HG03432 (cell line): ENCODE measurements around the gene EVA1C.
"Not testable (repeated sequence)": the region's sequence is repeated elsewhere in the genome, so short reads cannot be mapped to it uniquely, and the experiment has no call there.

Experiments used
- ATAC-seq: cut with Tn5 transposase; IDR thresholded peaks from one replicate; pipeline ENCODE4 v1.9.1; 2021; ENCODE audit warnings: mild to moderate bottlenecking, moderate library complexity; ENCODE audit not compliant: unreplicated experiment

The EVA1C gene

DNA sequence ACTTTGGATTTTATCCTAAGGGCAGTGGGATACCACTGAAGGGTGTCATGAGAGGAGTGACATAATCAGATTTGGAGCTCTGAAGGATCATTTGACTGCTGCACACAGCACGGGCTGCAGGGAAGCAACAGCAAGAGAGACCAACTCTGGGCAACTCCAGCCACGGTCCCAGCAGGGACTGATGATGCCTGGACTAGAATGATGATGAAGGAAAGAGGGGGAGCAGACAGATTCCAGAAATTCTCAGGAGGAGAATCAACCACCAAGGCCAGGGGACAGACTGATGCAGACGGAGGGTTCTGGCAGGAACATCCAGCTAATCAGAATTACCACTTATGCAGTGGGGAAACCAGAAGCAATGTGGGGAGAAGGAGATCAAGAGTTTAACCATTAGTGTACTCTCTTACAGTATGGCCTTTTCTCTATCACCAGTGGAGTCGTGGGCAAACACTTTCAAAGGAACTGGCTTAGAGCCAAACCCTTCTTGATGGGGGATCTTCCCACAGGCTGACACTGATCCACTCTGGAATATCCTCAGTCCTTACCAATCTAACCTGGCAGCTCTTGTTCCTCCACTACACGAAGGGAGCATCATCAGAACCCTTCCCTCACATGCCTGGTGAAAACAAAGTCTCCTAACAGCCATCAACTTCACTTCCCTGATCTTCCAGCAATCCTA lies 23.0 kb upstream of the EVA1C start:
- ATAC-seq, result no peak

DNA sequence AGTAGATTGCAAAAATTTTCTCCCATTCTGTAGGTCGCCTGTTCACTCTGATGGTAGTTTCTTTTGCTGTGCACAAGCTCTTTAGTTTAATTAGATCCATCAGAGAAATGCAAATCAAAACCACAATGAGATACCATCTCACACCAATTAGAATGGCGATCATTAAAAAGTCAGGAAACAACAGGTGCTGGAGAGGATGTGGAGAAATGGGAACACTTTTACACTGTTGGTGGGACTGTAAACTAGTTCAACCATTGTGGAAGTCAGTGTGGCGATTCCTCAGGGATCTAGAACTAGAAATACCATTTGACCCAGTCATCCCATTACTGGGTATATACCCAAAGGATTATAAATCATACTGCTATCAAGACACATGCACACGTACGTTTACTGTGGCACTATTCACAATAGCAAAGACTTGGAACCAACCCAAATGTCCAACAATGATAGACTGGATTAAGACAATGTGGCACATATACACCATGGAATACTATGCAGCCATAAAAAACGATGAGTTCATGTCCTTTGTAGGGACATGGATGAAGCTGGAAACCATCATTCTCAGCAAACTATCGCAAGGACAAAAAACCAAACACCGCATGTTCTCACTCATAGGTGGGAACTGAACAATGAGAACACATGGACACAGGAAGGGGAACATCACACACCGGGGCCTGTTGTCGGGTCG lies 21.8 kb upstream of the EVA1C start:
- ATAC-seq, result not testable (repeated sequence)

- ATAC-seq, result no peak
Observed at GRCh38 chr21:32391755-32392154, 20.8 kb upstream of the EVA1C start.

DNA sequence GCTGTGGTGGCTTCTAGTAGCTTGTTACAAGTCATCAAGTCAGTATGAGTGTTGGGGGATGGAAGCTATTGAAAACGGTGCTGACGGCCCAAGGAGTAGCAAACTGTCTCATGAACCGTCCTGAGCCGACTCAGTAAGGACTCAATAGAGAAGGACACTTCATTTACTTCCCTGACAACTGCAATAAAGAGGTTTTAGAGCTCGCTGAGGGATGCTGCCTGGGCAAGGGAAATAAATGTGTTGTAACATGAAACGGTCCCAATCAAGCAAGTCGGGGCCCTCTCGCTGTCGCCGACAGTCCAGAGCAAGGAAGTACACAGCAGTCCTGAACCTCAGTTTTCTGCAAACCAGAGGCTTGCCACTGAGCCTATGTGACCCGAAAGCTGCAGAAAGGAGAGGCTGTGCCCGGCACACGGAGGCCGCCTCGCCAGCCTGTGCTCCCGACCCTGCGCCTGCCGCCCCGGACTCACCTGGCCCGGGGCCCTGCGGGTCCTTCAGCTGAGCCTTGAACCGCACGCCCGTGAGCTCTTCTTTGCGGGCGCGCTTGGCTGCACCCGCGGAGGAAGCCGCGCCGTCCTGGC lies 20.1 kb upstream of the EVA1C start:
- peak; percentile 42 for ATAC-seq

GRCh38 chr21:32392880-32393676 lies 19.4 kb upstream of the EVA1C start, which contains the start of gene URB1:
URB1 (minus strand) TSS chr21:32393012; CDS start chr21:32392910, 102 bp downstream.
- peak; percentile 98 for ATAC-seq

GRCh38 chr21:32393677-32394001 lies 18.9 kb upstream of the EVA1C start:
- ATAC-seq, result no peak

DNA sequence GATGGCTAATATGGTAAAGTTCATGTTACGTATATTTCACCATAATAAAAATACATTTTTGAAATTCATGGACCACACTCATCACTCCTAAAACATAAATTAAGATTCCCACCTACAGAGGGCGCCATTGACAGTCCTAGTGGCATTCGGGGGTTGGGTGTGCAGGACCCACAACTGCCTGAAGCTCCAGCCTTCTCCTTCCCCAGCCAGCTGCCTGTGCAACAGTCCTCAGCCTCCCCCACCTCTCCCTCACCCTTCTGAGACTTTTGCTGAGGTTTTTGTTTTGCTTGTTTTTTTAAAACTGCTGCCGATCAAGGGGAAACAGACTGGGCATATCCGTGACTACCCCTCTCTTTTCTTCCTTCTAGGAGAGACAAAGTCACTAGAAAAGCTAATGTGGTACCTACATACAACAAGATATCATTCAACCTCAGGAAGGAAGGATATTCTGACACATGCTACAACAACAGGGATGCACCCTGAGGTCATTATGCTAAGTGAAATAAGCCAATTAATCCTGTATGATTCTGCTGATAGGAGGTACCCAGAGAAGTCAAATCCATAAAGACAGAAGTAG lies 9.2 kb upstream of the EVA1C start:
- ATAC-seq, result no peak

DNA sequence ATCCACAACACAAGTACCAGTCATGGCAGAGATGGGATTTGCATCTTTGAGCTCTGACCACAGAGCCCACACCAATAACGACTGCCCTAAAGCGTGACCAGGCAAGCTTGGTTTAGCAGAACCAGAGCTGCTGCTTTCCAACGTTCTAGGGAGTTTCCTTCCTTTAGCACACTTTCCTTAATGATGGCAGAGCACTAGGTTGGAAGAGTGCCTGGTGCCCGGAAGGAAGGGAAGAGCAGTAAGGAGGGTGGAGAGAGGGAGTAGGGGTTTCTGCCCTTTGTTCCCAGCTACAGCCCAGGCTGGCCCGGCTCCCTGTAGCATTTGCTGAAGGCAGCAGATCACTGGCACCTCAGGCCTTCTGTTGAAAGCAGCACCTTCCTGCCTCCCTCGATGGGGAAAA lies 6.1 kb upstream of the EVA1C start:
- ATAC-seq, result no peak

GRCh38 chr21:32410291-32410690 lies 2.2 kb upstream of the EVA1C start:
- no peak for ATAC-seq

GRCh38 chr21:32410916-32411315 lies 1.6 kb upstream of the EVA1C start:
- ATAC-seq, result no peak

GRCh38 chr21:32411350-32412161 lies 950 bp upstream of the EVA1C start:
- ATAC-seq, result no peak

DNA sequence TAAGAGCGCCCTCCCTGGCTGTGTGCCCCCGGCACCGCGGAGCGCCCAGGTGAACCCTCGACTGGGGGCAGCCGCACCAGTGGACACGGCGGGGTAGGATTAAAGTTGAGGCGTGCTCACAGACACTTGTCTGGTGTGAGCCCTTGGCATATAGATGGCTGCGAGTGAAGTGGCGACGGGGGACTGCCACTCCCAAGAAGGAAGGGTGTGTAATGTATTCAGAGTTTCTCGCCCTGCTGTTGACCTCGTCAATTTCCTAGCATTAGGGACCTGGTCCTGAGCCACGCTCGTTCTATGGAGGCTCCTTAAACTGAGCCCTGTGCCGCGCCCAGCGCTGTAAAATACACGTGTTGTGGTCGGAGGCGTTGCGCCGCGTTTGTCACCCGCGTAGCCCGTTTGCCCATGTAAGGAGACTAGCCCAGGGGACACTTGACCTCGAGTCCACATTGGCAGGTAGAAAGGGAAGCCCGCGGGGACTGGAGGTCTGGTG lies 554 bp downstream of the EVA1C start:
- ATAC-seq, result no peak

DNA sequence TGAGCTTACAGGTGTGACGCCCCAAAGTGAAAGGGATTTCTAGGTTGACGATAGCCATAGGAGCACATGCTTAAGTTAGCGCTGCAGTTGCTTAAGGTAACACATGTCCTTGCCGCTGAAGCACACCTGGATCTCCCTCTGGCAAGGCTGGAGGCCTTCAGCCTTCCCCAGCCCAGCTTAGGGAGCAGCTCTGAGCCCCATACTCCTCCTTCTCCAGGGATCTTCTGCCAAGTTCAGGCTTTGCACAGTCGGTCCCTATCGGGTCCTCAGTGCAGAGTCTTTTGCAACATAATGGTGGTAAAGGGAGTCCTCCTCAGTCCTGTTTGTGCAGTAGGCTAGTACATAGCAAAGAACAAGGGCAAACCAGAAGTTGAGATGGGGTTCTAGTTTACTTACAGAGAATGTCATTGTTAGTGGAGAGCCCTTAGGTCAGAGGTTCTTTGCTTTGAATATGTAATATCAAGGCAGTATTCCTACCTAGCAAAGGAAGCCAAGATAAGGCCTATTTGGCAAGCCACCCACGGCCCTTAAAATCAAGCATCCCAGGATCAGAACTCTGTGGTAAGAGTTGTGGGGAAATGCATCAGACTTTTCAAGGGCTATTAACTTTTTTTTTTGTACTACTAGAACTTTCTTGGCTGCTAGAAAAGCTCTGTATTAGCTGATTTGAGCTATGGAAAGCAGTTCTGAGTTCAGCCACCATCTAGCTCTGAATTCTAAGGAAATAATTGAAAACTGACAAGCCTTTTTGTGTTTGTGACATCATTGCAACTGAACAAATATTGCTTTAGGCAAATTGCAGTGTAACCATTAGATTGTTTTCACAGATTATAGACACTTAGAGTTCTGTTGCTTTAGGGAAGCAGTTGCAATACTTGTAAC lies 1.4 kb downstream of the EVA1C start:
- no peak for ATAC-seq

DNA sequence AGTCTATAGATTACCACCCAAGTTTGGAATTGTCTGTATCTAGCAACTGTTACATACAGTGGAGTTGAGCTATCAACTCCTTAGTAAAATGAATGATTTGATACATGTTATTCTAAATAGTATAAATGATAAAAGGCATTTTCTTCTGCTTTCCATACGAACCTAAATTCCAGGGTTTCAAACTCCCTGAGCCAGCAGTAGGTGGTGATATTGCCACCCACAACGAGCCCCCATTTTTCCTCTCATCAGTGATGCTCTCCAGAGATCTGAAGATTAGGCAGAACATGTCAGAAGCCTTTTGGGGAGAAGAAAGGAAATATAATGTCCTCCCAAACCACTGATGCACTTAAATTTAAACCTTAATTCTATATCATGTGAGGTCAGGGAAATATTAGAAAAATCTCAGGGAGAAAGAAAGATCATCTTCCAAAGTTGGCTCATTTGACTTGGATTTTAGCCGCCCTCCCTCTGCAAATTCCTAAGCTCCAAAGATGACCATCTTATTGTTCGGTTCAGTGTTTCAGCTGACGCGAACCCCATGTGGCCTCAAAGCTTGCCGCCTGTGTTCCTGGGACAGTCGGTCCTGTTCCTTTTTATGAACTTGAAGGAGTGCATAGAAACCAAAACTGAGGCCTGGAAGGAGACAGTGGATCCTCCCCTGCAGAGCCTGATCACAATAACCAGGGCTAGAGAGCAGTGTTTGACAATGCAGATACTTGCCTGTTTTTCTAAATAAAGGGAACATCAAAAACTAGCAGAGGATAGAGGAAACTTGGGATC lies 2.3 kb downstream of the EVA1C start:
- no peak for ATAC-seq

- ATAC-seq, result no peak
Observed at GRCh38 chr21:32415451-32416398, 3.2 kb downstream of the EVA1C start.

DNA sequence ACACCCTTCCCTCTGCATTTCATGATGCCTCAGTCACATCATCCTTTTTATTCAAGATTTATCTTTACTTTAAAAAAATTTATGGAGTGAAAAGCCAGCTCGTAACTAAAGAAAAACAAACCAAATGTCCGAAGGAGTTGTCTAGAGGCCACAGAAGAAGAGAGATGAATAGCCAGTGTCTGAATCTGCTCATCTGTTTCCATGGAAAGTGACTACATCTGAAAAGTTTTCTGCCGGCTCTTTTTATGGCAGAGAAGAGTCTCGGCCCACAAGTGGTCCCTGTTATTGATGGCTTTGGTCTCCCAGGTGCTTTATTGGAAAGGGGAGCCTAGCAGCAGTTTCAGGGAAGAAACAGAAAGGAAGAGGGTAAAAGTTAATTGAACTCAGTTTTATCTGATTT lies 5.6 kb downstream of the EVA1C start:
- no peak for ATAC-seq

- ATAC-seq, result no peak
Observed at GRCh38 chr21:32422064-32422463, 9.6 kb downstream of the EVA1C start.
